Gastrocnemius medialis (tissue), 4 donors: Measurements from ENCODE around the gene SPECC1L.

Source experiments
- POLR2A ChIP-seq, 2 donors: fragments of 450-650 bp; IDR thresholded peaks; one replicate each; pipeline ENCODE4 v1.6.1; 2017; ENCODE audit warnings: antibody characterized with exemption in 2 of 2, mild to moderate bottlenecking in 2 of 2, moderate library complexity in 2 of 2
- TF ChIP-seq, protein P1 (sequence below), 5 experiments: fragments of 450-650 bp in 3 of 5; fragments of 200-600 bp in 2 of 5; sonication (generic) in 2 of 5; IDR thresholded peaks in 4 of 5; conservative IDR thresholded peaks in 1 of 5; 1 replicate in 4 of 5; 2 replicates in 1 of 5; pipeline ENCODE4 v1.5.1; 2016 to 2019; ENCODE audit warnings: antibody characterized with exemption in 5 of 5, mild to moderate bottlenecking in 3 of 5, moderate library complexity in 3 of 5

GRCh38 chr22:24324137-24324536 is 53.5 kb downstream of the SPECC1L start:
- TF ChIP-seq, protein P1, sequence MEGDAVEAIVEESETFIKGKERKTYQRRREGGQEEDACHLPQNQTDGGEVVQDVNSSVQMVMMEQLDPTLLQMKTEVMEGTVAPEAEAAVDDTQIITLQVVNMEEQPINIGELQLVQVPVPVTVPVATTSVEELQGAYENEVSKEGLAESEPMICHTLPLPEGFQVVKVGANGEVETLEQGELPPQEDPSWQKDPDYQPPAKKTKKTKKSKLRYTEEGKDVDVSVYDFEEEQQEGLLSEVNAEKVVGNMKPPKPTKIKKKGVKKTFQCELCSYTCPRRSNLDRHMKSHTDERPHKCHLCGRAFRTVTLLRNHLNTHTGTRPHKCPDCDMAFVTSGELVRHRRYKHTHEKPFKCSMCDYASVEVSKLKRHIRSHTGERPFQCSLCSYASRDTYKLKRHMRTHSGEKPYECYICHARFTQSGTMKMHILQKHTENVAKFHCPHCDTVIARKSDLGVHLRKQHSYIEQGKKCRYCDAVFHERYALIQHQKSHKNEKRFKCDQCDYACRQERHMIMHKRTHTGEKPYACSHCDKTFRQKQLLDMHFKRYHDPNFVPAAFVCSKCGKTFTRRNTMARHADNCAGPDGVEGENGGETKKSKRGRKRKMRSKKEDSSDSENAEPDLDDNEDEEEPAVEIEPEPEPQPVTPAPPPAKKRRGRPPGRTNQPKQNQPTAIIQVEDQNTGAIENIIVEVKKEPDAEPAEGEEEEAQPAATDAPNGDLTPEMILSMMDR (IDR thresholded peaks at IDR 0.05 in 4 of 5, conservative IDR thresholded peaks at IDR 0.05 in 1 of 5) = no peak
- TF ChIP-seq POLR2A (IDR thresholded peaks at IDR 0.05) = no peak
